WTC11 (cell line): ENCODE results near the gene ESYT2. TPM values are rescaled to one million over a fixed set of nuclear protein-coding genes. Genes with fewer than 3 reads are reported as not detected.

Experiments used
- ATAC-seq: fragments of 200-7000 bp; cut with Tn5 transposase; 2 replicates; pipeline ENCODE4 v1.10.0; 2021; ENCODE audit warnings: mild to moderate bottlenecking, moderate library complexity
- CTCF ChIA-PET: fragments of 300-600 bp; sonication (Branson Sonifier 250); formaldehyde crosslinking; loops from one replicate; lab custom pipeline; 2021; ENCODE audit warnings: antibody characterized with exemption; lab: Charles Lee
- POLR2A ChIA-PET: fragments of 350-600 bp; sonication (Branson Sonifier 250); formaldehyde crosslinking; loops from one replicate; lab custom pipeline; 2021; ENCODE audit warnings: antibody characterized with exemption; lab: Charles Lee
- DNase-seq: peaks from one replicate; pipeline ENCODE4 v3.0.0; 2021; ENCODE audit warnings: low spot score
- H3K27ac Mint-ChIP-seq: 2 replicates; pipeline ENCODE4 v1.8.0; 2021; ENCODE audit warnings: mixed read lengths
- H3K27me3 Mint-ChIP-seq: 2 replicates; pipeline ENCODE4 v1.8.0; 2021; ENCODE audit warnings: low read depth, mild to moderate bottlenecking, moderate library complexity, mixed read lengths
- H3K36me3 Mint-ChIP-seq: 2 replicates; pipeline ENCODE4 v1.8.0; 2021; ENCODE audit warnings: mixed read lengths
- H3K4me1 Mint-ChIP-seq: 2 replicates; pipeline ENCODE4 v1.8.0; 2022; ENCODE audit warnings: mixed read lengths
- H3K4me3 Mint-ChIP-seq: 2 replicates; pipeline ENCODE4 v1.8.0; 2021; ENCODE audit warnings: mild to moderate bottlenecking, moderate library complexity, mixed read lengths
- H3K9me3 Mint-ChIP-seq: 2 replicates; pipeline ENCODE4 v1.8.0; 2021; ENCODE audit warnings: mixed read lengths
- ARID4B ChIP-seq: sonication (generic); formaldehyde crosslinking; IDR thresholded peaks from 2 replicates; pipeline ENCODE4 v1.8.0; 2023; ENCODE audit warnings: missing genetic modification reagents, mild to moderate bottlenecking, borderline replicate concordance
- ATF3 ChIP-seq: sonication (generic); formaldehyde crosslinking; conservative IDR thresholded peaks from 2 replicates; pipeline ENCODE4 v1.8.1; 2022; ENCODE audit warnings: mild to moderate bottlenecking, missing genetic modification reagents
- E2F5 ChIP-seq: sonication (generic); formaldehyde crosslinking; IDR thresholded peaks from 2 replicates; pipeline ENCODE4 v1.8.1; 2022; ENCODE audit warnings: mild to moderate bottlenecking, moderate library complexity, missing genetic modification reagents
- ERG ChIP-seq: fragments of 250-450 bp; sonication (Bioruptor Pico); IDR thresholded peaks from 2 replicates; pipeline ENCODE4 v1.8.0; 2021; ENCODE audit warnings: mild to moderate bottlenecking
- ESRRA ChIP-seq: sonication (generic); formaldehyde crosslinking; IDR thresholded peaks from 2 replicates; pipeline ENCODE4 v1.8.1; 2022; ENCODE audit warnings: mild to moderate bottlenecking, missing genetic modification reagents, borderline replicate concordance
- GRHL2 ChIP-seq: fragments of 250-450 bp; sonication (Bioruptor Pico); IDR thresholded peaks from 2 replicates; pipeline ENCODE4 v1.8.0; 2022; ENCODE audit warnings: mild to moderate bottlenecking, moderate library complexity; ENCODE audit not compliant: insufficient replicate concordance, severe bottlenecking
- HMGXB4 ChIP-seq: sonication (generic); formaldehyde crosslinking; IDR thresholded peaks from 2 replicates; pipeline ENCODE4 v1.8.1; 2023; ENCODE audit warnings: mild to moderate bottlenecking, moderate library complexity, missing genetic modification reagents
- NFYB ChIP-seq: sonication (generic); formaldehyde crosslinking; conservative IDR thresholded peaks from 2 replicates; pipeline ENCODE4 v1.8.0; 2022; ENCODE audit warnings: low read depth, missing genetic modification reagents
- PRDM15 ChIP-seq: sonication (generic); formaldehyde crosslinking; IDR thresholded peaks from 2 replicates; pipeline ENCODE4 v1.8.0; 2022; ENCODE audit warnings: missing genetic modification reagents
- RELA ChIP-seq: sonication (generic); formaldehyde crosslinking; IDR thresholded peaks from 2 replicates; pipeline ENCODE4 v1.8.1; 2022; ENCODE audit warnings: missing genetic modification reagents, mild to moderate bottlenecking, borderline replicate concordance
- SMAD3 ChIP-seq: sonication (generic); formaldehyde crosslinking; IDR thresholded peaks from 2 replicates; pipeline ENCODE4 v1.8.0; 2022; ENCODE audit warnings: missing genetic modification reagents, mild to moderate bottlenecking, borderline replicate concordance
- SOX15 ChIP-seq: fragments of 250-450 bp; sonication (Bioruptor Pico); IDR thresholded peaks from 2 replicates; pipeline ENCODE4 v1.9.0; 2021; ENCODE audit warnings: mild to moderate bottlenecking
- TCF7 ChIP-seq: sonication (generic); formaldehyde crosslinking; IDR thresholded peaks from 2 replicates; pipeline ENCODE4 v1.8.0; 2022; ENCODE audit warnings: mild to moderate bottlenecking, low read depth, missing genetic modification reagents, moderate library complexity
- TEAD1 ChIP-seq: sonication (generic); formaldehyde crosslinking; IDR thresholded peaks from 2 replicates; pipeline ENCODE4 v1.8.0; 2022; ENCODE audit warnings: mild to moderate bottlenecking, missing genetic modification reagents
- USF2 ChIP-seq: sonication (generic); formaldehyde crosslinking; IDR thresholded peaks from 2 replicates; pipeline ENCODE4 v1.8.1; 2023; ENCODE audit warnings: mild to moderate bottlenecking, missing genetic modification reagents, moderate library complexity
- total RNA-seq: library from RNA; stranded (reverse); gene quantifications from 3 replicates; pipeline ENCODE4 v1.2.3, GENCODE V29; 2021

The ESYT2 gene
- total RNA-seq, 1 experiment from 2014 or later: 45.1 TPM

- ChIA-PET POLR2A (no interaction called here), CTCF (interaction anchor here (1.1 kb wide), 1 partner anchor 14 kb away, joined by 3 read pairs; no protein-coding TSS in a partner anchor)
- no peaks in the 10 kb centered on the region for H3K9me3 Mint-ChIP-seq
- peak; percentile 63 for DNase-seq
- H3K27me3 Mint-ChIP-seq: peaks cover 10% of the 10 kb centered on the region
- ATAC-seq: peak; percentile 50
- peaks cover 43% of the 10 kb centered on the region for H3K4me1 Mint-ChIP-seq
- TF ChIP-seq ERG (CRISPR knock-in tag) (no peak), TCF7 (peak; percentile 64; the same call in 1 of the 2 replicates), E2F5 (CRISPR knock-in tag) (peak; percentile 2; the same call in 1 of the 2 replicates), ATF3 (no peak)
- peaks cover 7% of the 10 kb centered on the region for H3K36me3 Mint-ChIP-seq
- H3K4me3 Mint-ChIP-seq: peak overlapping the region; percentile 91
- H3K27ac Mint-ChIP-seq: no peak overlapping the region
These were observed 328 bp downstream of the ESYT2 start for GRCh38 chr7:158829021-158829341.

GRCh38 chr7:158828133-158829020 lies 932 bp downstream of the ESYT2 start:
- TF ChIP-seq PRDM15 (CRISPR knock-in tag): peak; percentile 48
- no peak for TF ChIP-seq ESRRA (CRISPR knock-in tag)
- TF ChIP-seq SOX15: no peak
- no peak for TF ChIP-seq GRHL2
- TF ChIP-seq NFYB (CRISPR knock-in tag): no peak
- no peak for TF ChIP-seq USF2 (CRISPR knock-in tag)
- TF ChIP-seq ARID4B (CRISPR knock-in tag): peak; percentile 6; the same call in 1 of the 2 replicates
- TF ChIP-seq HMGXB4: 0 out of 2 replicates have a peak, but pooled peaks have one; percentile 42
- TF ChIP-seq RELA (CRISPR knock-in tag): peak; percentile 26; the same call in 1 of the 2 replicates
- no peak for TF ChIP-seq SMAD3 (CRISPR knock-in tag)
- TF ChIP-seq TEAD1 (CRISPR knock-in tag): no peak
- no peak for TF ChIP-seq TCF7
- DNase-seq (peak; percentile 74), ATAC-seq (peak; percentile 42)
- H3K27me3 Mint-ChIP-seq: peaks cover 10% of the 10 kb centered on the region
- ChIA-PET POLR2A (no interaction called here), CTCF (interaction anchor here (1.1 kb wide), 1 partner anchor 14 kb away, joined by 3 read pairs; no protein-coding TSS in a partner anchor)
- H3K27ac Mint-ChIP-seq: no peak overlapping the region
- peaks cover 7% of the 10 kb centered on the region for H3K36me3 Mint-ChIP-seq
- peak overlapping the region; percentile 91 for H3K4me3 Mint-ChIP-seq
- peaks cover 44% of the 10 kb centered on the region for H3K4me1 Mint-ChIP-seq
- no peaks in the 10 kb centered on the region for H3K9me3 Mint-ChIP-seq
